WTC11 (cell line): ENCODE data around the gene ABCA13. TPM values are rescaled to one million over a fixed set of nuclear protein-coding genes. Genes with fewer than 3 reads are reported as not detected.

Experiments used
- ATAC-seq: fragments of 200-7000 bp; cut with Tn5 transposase; 2 replicates; pipeline ENCODE4 v1.10.0; 2021; ENCODE audit warnings: mild to moderate bottlenecking, moderate library complexity
- CTCF ChIA-PET: fragments of 300-600 bp; sonication (Branson Sonifier 250); formaldehyde crosslinking; loops from one replicate; lab custom pipeline; 2021; ENCODE audit warnings: antibody characterized with exemption; lab: Charles Lee
- POLR2A ChIA-PET: fragments of 350-600 bp; sonication (Branson Sonifier 250); formaldehyde crosslinking; loops from one replicate; lab custom pipeline; 2021; ENCODE audit warnings: antibody characterized with exemption; lab: Charles Lee
- DNase-seq: peaks from one replicate; pipeline ENCODE4 v3.0.0; 2021; ENCODE audit warnings: low spot score
- H3K27ac Mint-ChIP-seq: 2 replicates; pipeline ENCODE4 v1.8.0; 2021; ENCODE audit warnings: mixed read lengths
- H3K27me3 Mint-ChIP-seq: 2 replicates; pipeline ENCODE4 v1.8.0; 2021; ENCODE audit warnings: low read depth, mild to moderate bottlenecking, moderate library complexity, mixed read lengths
- H3K36me3 Mint-ChIP-seq: 2 replicates; pipeline ENCODE4 v1.8.0; 2021; ENCODE audit warnings: mixed read lengths
- H3K4me1 Mint-ChIP-seq: 2 replicates; pipeline ENCODE4 v1.8.0; 2022; ENCODE audit warnings: mixed read lengths
- H3K4me3 Mint-ChIP-seq: 2 replicates; pipeline ENCODE4 v1.8.0; 2021; ENCODE audit warnings: mild to moderate bottlenecking, moderate library complexity, mixed read lengths
- H3K9me3 Mint-ChIP-seq: 2 replicates; pipeline ENCODE4 v1.8.0; 2021; ENCODE audit warnings: mixed read lengths
- CREM ChIP-seq: sonication (generic); formaldehyde crosslinking; IDR thresholded peaks from 2 replicates; pipeline ENCODE4 v1.8.1; 2022; ENCODE audit warnings: mild to moderate bottlenecking, missing genetic modification reagents, moderate library complexity
- GTF2I ChIP-seq: fragments of 250-450 bp; sonication (Bioruptor Pico); conservative IDR thresholded peaks from 2 replicates; pipeline ENCODE4 v1.4.0; 2021; ENCODE audit warnings: mild to moderate bottlenecking
- HMGA2 ChIP-seq: fragments of 250-450 bp; sonication (Bioruptor Pico); IDR thresholded peaks from 2 replicates; pipeline ENCODE4 v1.4.0; 2021; ENCODE audit warnings: mild to moderate bottlenecking, moderate library complexity
- MXD4 ChIP-seq: fragments of 250-450 bp; sonication (Bioruptor Pico); IDR thresholded peaks from 2 replicates; pipeline ENCODE4 v1.8.0; 2021; ENCODE audit warnings: mild to moderate bottlenecking, moderate library complexity, borderline replicate concordance
- NR1H2 ChIP-seq: sonication (generic); formaldehyde crosslinking; IDR thresholded peaks from 2 replicates; pipeline ENCODE4 v1.9.0; 2021; ENCODE audit warnings: mild to moderate bottlenecking, moderate library complexity, missing genetic modification reagents
- NR3C1 ChIP-seq: sonication (generic); formaldehyde crosslinking; conservative IDR thresholded peaks from 2 replicates; pipeline ENCODE4 v1.8.1; 2023; ENCODE audit warnings: low read depth, mild to moderate bottlenecking, missing genetic modification reagents
- RELA ChIP-seq: sonication (generic); formaldehyde crosslinking; IDR thresholded peaks from 2 replicates; pipeline ENCODE4 v1.8.1; 2022; ENCODE audit warnings: missing genetic modification reagents, mild to moderate bottlenecking, borderline replicate concordance
- SMAD3 ChIP-seq: sonication (generic); formaldehyde crosslinking; IDR thresholded peaks from 2 replicates; pipeline ENCODE4 v1.8.0; 2022; ENCODE audit warnings: missing genetic modification reagents, mild to moderate bottlenecking, borderline replicate concordance
- SMAD4 ChIP-seq: sonication (generic); formaldehyde crosslinking; IDR thresholded peaks from 2 replicates; pipeline ENCODE4 v1.8.0; 2022; ENCODE audit warnings: mild to moderate bottlenecking, missing genetic modification reagents
- ZBTB21 ChIP-seq: sonication (generic); formaldehyde crosslinking; IDR thresholded peaks from 2 replicates; pipeline ENCODE4 v1.8.1; 2023; ENCODE audit warnings: mild to moderate bottlenecking, missing genetic modification reagents, borderline replicate concordance
- ZNF396 ChIP-seq: fragments of 250-450 bp; sonication (Bioruptor Pico); IDR thresholded peaks from 2 replicates; pipeline ENCODE4 v1.8.0; 2021; ENCODE audit warnings: mild to moderate bottlenecking, moderate library complexity, borderline replicate concordance
- ZNF416 ChIP-seq: fragments of 250-450 bp; sonication (Bioruptor Pico); IDR thresholded peaks from 2 replicates; pipeline ENCODE4 v1.9.0; 2021; ENCODE audit warnings: mild to moderate bottlenecking, inconsistent platforms
- ZNF671 ChIP-seq: fragments of 250-450 bp; sonication (Bioruptor Pico); IDR thresholded peaks from 2 replicates; pipeline ENCODE4 v1.8.0; 2021; ENCODE audit warnings: mild to moderate bottlenecking
- total RNA-seq: library from RNA; stranded (reverse); gene quantifications from 3 replicates; pipeline ENCODE4 v1.2.3, GENCODE V29; 2021
- TF ChIP-seq, protein P1 (sequence below): sonication (generic); formaldehyde crosslinking; IDR thresholded peaks from 2 replicates; pipeline ENCODE4 v1.8.1; 2023; ENCODE audit warnings: mild to moderate bottlenecking, missing genetic modification reagents
- TF ChIP-seq, protein P2 (sequence below): sonication (generic); formaldehyde crosslinking; IDR thresholded peaks from 2 replicates; pipeline ENCODE4 v1.8.0; 2022; ENCODE audit warnings: mild to moderate bottlenecking, missing genetic modification reagents
- TF ChIP-seq, protein P3 (sequence below): sonication (generic); formaldehyde crosslinking; IDR thresholded peaks from 2 replicates; pipeline ENCODE4 v1.8.1; 2022; ENCODE audit warnings: missing genetic modification reagents, borderline replicate concordance
- TF ChIP-seq, protein P4 (sequence below): sonication (generic); formaldehyde crosslinking; IDR thresholded peaks from 2 replicates; pipeline ENCODE4 v1.8.0; 2022; ENCODE audit warnings: mild to moderate bottlenecking, missing genetic modification reagents
- TF ChIP-seq, protein P5 (sequence below): sonication (generic); formaldehyde crosslinking; IDR thresholded peaks from 2 replicates; pipeline ENCODE4 v1.8.0; 2022; ENCODE audit warnings: missing genetic modification reagents
- TF ChIP-seq, protein P6 (sequence below): sonication (generic); formaldehyde crosslinking; IDR thresholded peaks from 2 replicates; pipeline ENCODE4 v1.8.0; 2023; ENCODE audit warnings: missing genetic modification reagents, mild to moderate bottlenecking, borderline replicate concordance
- TF ChIP-seq, protein P7 (sequence below): sonication (generic); formaldehyde crosslinking; IDR thresholded peaks from 2 replicates; pipeline ENCODE4 v1.8.1; 2023; ENCODE audit warnings: mild to moderate bottlenecking, missing genetic modification reagents, moderate library complexity

The ABCA13 gene
- total RNA-seq, 1 experiment from 2014 or later, result 0.04 TPM

DNA sequence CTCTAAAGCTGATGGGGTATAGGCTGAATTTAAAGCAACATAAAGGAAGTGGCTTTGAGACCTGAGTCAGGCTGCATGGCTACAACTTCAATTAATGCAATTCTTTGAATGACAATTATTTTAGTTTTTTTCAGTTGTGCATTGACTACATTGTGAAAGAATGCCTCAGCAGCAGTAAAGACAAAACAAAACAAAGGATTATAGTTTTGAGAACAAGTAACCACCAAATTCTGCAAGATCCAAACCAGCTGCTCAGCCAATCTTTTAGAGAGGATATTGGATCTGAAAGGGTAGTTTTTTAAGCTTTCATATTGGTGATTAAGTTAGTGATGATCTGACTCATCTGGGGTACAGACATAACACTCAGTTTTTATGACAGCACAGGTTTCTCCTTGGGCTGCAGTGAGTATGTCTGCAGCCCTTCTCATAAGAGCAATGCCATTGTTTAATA, 40.6 kb upstream of the ABCA13 start:
- peak overlapping the region; percentile 27; the same call in 1 of the 2 replicates for H3K27ac Mint-ChIP-seq
- H3K9me3 Mint-ChIP-seq, result peaks cover 19% of the 10 kb centered on the region
- TF ChIP-seq HMGA2 (CRISPR knock-in tag), result no peak
- TF ChIP-seq, protein P1, sequence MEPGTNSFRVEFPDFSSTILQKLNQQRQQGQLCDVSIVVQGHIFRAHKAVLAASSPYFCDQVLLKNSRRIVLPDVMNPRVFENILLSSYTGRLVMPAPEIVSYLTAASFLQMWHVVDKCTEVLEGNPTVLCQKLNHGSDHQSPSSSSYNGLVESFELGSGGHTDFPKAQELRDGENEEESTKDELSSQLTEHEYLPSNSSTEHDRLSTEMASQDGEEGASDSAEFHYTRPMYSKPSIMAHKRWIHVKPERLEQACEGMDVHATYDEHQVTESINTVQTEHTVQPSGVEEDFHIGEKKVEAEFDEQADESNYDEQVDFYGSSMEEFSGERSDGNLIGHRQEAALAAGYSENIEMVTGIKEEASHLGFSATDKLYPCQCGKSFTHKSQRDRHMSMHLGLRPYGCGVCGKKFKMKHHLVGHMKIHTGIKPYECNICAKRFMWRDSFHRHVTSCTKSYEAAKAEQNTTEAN (CRISPR knock-in tag), result no peak
- no peak for TF ChIP-seq NR3C1
- TF ChIP-seq, protein P2, sequence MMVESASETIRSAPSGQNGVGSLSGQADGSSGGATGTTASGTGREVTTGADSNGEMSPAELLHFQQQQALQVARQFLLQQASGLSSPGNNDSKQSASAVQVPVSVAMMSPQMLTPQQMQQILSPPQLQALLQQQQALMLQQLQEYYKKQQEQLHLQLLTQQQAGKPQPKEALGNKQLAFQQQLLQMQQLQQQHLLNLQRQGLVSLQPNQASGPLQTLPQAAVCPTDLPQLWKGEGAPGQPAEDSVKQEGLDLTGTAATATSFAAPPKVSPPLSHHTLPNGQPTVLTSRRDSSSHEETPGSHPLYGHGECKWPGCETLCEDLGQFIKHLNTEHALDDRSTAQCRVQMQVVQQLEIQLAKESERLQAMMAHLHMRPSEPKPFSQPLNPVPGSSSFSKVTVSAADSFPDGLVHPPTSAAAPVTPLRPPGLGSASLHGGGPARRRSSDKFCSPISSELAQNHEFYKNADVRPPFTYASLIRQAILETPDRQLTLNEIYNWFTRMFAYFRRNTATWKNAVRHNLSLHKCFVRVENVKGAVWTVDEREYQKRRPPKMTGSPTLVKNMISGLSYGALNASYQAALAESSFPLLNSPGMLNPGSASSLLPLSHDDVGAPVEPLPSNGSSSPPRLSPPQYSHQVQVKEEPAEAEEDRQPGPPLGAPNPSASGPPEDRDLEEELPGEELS (CRISPR knock-in tag), result no peak
- no peak for TF ChIP-seq ZNF671 (CRISPR knock-in tag)
- TF ChIP-seq CREM (CRISPR knock-in tag), result no peak
- TF ChIP-seq, protein P3, sequence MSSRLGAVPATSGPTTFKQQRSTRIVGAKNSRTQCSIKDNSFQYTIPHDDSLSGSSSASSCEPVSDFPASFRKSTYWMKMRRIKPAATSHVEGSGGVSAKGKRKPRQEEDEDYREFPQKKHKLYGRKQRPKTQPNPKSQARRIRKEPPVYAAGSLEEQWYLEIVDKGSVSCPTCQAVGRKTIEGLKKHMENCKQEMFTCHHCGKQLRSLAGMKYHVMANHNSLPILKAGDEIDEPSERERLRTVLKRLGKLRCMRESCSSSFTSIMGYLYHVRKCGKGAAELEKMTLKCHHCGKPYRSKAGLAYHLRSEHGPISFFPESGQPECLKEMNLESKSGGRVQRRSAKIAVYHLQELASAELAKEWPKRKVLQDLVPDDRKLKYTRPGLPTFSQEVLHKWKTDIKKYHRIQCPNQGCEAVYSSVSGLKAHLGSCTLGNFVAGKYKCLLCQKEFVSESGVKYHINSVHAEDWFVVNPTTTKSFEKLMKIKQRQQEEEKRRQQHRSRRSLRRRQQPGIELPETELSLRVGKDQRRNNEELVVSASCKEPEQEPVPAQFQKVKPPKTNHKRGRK, result no peak
- no peak for TF ChIP-seq NR1H2 (CRISPR knock-in tag)
- no peak for TF ChIP-seq ZNF396 (CRISPR knock-in tag)
- H3K4me1 Mint-ChIP-seq, result peaks cover 42% of the 10 kb centered on the region
- no peak for DNase-seq
- CTCF ChIA-PET, result interaction anchor here (0.6 to 1.0 kb wide), 2 partner anchors 24 to 130 kb away, joined by 3 read pairs; no protein-coding TSS in a partner anchor
- peaks cover 12% of the 10 kb centered on the region for H3K36me3 Mint-ChIP-seq
- peaks cover 5% of the 10 kb centered on the region for H3K27me3 Mint-ChIP-seq
- POLR2A ChIA-PET, result no interaction called here
- no peak for ATAC-seq
- H3K4me3 Mint-ChIP-seq, result no peak overlapping the region

DNA sequence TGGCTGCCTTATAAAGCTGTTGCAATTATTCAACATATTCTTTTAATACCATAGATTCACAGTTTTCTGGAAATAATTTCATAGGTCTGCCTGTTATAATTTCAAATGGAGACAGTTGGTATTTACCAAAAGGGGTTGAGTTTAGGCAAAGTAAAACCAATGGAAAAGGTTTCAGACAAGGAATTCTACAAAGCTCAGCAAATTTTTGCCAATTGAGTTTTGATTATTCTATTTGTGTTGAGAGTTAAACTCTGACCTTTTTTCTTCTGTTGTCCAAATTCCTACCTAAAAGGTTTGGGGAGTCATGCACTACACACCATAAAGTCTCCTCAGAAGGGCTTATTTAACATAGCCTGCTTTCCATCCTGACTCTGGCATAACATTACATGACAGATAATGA, 38.5 kb upstream of the ABCA13 start:
- H3K27me3 Mint-ChIP-seq, result peaks cover 5% of the 10 kb centered on the region; the same call in 1 of the 2 replicates
- H3K4me3 Mint-ChIP-seq, result no peak overlapping the region
- peaks cover 26% of the 10 kb centered on the region for H3K9me3 Mint-ChIP-seq
- DNase-seq (no peak), ATAC-seq (no peak)
- H3K4me1 Mint-ChIP-seq, result peaks cover 44% of the 10 kb centered on the region
- CTCF ChIA-PET, result interaction anchor here (1.6 kb wide), 1 partner anchor 22 kb away, joined by 3 read pairs; no protein-coding TSS in a partner anchor
- POLR2A ChIA-PET, result no interaction called here
- peaks cover 26% of the 10 kb centered on the region for H3K36me3 Mint-ChIP-seq
- H3K27ac Mint-ChIP-seq, result peak overlapping the region; percentile 65; the same call in 1 of the 2 replicates
- TF ChIP-seq, protein P4, sequence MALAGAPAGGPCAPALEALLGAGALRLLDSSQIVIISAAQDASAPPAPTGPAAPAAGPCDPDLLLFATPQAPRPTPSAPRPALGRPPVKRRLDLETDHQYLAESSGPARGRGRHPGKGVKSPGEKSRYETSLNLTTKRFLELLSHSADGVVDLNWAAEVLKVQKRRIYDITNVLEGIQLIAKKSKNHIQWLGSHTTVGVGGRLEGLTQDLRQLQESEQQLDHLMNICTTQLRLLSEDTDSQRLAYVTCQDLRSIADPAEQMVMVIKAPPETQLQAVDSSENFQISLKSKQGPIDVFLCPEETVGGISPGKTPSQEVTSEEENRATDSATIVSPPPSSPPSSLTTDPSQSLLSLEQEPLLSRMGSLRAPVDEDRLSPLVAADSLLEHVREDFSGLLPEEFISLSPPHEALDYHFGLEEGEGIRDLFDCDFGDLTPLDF, result no peak
- no peak for TF ChIP-seq MXD4 (CRISPR knock-in tag)
- no peak for TF ChIP-seq ZBTB21
- no peak for TF ChIP-seq ZNF416 (CRISPR knock-in tag)
- TF ChIP-seq SMAD3 (CRISPR knock-in tag), result no peak
- TF ChIP-seq, protein P5, sequence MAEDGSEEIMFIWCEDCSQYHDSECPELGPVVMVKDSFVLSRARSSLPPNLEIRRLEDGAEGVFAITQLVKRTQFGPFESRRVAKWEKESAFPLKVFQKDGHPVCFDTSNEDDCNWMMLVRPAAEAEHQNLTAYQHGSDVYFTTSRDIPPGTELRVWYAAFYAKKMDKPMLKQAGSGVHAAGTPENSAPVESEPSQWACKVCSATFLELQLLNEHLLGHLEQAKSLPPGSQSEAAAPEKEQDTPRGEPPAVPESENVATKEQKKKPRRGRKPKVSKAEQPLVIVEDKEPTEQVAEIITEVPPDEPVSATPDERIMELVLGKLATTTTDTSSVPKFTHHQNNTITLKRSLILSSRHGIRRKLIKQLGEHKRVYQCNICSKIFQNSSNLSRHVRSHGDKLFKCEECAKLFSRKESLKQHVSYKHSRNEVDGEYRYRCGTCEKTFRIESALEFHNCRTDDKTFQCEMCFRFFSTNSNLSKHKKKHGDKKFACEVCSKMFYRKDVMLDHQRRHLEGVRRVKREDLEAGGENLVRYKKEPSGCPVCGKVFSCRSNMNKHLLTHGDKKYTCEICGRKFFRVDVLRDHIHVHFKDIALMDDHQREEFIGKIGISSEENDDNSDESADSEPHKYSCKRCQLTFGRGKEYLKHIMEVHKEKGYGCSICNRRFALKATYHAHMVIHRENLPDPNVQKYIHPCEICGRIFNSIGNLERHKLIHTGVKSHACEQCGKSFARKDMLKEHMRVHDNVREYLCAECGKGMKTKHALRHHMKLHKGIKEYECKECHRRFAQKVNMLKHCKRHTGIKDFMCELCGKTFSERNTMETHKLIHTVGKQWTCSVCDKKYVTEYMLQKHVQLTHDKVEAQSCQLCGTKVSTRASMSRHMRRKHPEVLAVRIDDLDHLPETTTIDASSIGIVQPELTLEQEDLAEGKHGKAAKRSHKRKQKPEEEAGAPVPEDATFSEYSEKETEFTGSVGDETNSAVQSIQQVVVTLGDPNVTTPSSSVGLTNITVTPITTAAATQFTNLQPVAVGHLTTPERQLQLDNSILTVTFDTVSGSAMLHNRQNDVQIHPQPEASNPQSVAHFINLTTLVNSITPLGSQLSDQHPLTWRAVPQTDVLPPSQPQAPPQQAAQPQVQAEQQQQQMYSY (CRISPR knock-in tag), result no peak
- TF ChIP-seq CREM (CRISPR knock-in tag), result no peak
- no peak for TF ChIP-seq RELA
- TF ChIP-seq GTF2I (CRISPR knock-in tag), result no peak
- TF ChIP-seq, protein P6, sequence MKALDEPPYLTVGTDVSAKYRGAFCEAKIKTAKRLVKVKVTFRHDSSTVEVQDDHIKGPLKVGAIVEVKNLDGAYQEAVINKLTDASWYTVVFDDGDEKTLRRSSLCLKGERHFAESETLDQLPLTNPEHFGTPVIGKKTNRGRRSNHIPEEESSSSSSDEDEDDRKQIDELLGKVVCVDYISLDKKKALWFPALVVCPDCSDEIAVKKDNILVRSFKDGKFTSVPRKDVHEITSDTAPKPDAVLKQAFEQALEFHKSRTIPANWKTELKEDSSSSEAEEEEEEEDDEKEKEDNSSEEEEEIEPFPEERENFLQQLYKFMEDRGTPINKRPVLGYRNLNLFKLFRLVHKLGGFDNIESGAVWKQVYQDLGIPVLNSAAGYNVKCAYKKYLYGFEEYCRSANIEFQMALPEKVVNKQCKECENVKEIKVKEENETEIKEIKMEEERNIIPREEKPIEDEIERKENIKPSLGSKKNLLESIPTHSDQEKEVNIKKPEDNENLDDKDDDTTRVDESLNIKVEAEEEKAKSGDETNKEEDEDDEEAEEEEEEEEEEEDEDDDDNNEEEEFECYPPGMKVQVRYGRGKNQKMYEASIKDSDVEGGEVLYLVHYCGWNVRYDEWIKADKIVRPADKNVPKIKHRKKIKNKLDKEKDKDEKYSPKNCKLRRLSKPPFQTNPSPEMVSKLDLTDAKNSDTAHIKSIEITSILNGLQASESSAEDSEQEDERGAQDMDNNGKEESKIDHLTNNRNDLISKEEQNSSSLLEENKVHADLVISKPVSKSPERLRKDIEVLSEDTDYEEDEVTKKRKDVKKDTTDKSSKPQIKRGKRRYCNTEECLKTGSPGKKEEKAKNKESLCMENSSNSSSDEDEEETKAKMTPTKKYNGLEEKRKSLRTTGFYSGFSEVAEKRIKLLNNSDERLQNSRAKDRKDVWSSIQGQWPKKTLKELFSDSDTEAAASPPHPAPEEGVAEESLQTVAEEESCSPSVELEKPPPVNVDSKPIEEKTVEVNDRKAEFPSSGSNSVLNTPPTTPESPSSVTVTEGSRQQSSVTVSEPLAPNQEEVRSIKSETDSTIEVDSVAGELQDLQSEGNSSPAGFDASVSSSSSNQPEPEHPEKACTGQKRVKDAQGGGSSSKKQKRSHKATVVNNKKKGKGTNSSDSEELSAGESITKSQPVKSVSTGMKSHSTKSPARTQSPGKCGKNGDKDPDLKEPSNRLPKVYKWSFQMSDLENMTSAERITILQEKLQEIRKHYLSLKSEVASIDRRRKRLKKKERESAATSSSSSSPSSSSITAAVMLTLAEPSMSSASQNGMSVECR (CRISPR knock-in tag), result no peak
- TF ChIP-seq, protein P7, sequence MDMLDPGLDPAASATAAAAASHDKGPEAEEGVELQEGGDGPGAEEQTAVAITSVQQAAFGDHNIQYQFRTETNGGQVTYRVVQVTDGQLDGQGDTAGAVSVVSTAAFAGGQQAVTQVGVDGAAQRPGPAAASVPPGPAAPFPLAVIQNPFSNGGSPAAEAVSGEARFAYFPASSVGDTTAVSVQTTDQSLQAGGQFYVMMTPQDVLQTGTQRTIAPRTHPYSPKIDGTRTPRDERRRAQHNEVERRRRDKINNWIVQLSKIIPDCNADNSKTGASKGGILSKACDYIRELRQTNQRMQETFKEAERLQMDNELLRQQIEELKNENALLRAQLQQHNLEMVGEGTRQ (CRISPR knock-in tag), result no peak
- TF ChIP-seq SMAD4 (CRISPR knock-in tag), result no peak
